LNCaP clone FGC (cell line): ENCODE data around the gene ATOH8.

Source experiments
- DNase-seq: peaks from one replicate; pipeline ENCODE4 v3.0.0-alpha.2; 2011; ENCODE audit warnings: low read depth
- H3K4me3 ChIP-seq: 2 replicates; pipeline ENCODE4 v1.5.1; 2011; ENCODE audit warnings: mild to moderate bottlenecking, low read depth, low read length, control low read depth
- CTCF ChIP-seq: IDR thresholded peaks from 2 replicates; pipeline ENCODE4 v1.5.1; 2012; ENCODE audit warnings: mild to moderate bottlenecking; ENCODE audit not compliant: control insufficient read depth, insufficient read depth; ENCODE audit errors: extremely low read depth

The ATOH8 gene

GRCh38 chr2:85759257-85759613, 5.4 kb downstream of the ATOH8 start:
- no peak for TF ChIP-seq CTCF
- no peak for DNase-seq
- no peak overlapping the region for H3K4me3 ChIP-seq

GRCh38 chr2:85760371-85760770, 6.6 kb downstream of the ATOH8 start:
- H3K4me3 ChIP-seq: no peak overlapping the region
- no peak for DNase-seq
- no peak for TF ChIP-seq CTCF

GRCh38 chr2:85760872-85761271, 7.1 kb downstream of the ATOH8 start:
- no peak for DNase-seq
- no peak for TF ChIP-seq CTCF
- H3K4me3 ChIP-seq: no peak overlapping the region

GRCh38 chr2:85761512-85761944, 7.7 kb downstream of the ATOH8 start:
- DNase-seq: no peak
- TF ChIP-seq CTCF: no peak
- H3K4me3 ChIP-seq: no peak overlapping the region

GRCh38 chr2:85761946-85762345, 8.2 kb downstream of the ATOH8 start:
- no peak for DNase-seq
- no peak overlapping the region for H3K4me3 ChIP-seq
- TF ChIP-seq CTCF: no peak

- no peak overlapping the region for H3K4me3 ChIP-seq
- TF ChIP-seq CTCF: no peak
- DNase-seq: no peak
Measured at GRCh38 chr2:85763132-85763531, 9.3 kb downstream of the ATOH8 start.

- no peak for TF ChIP-seq CTCF
- H3K4me3 ChIP-seq: no peak overlapping the region
- DNase-seq: no peak
Measured at GRCh38 chr2:85763831-85764230, 10.0 kb downstream of the ATOH8 start.
